ENCODE data around the gene KRTAP6-3.

- TF ChIP-seq GATA2 (IDR thresholded peaks at IDR 0.05; ENCODE audit: insufficient read depth, insufficient read length, low read depth, low read length) (no peak), POLR2A (IDR thresholded peaks at IDR 0.05; ENCODE audit: low read depth, low read length) (no peak), CTCF (IDR thresholded peaks at IDR 0.05; ENCODE audit: extremely low read depth in 1 of 2, insufficient read depth in 1 of 2, low read depth in 1 of 2, low read length in 2 of 2) (no peak), MAX (IDR thresholded peaks at IDR 0.05; ENCODE audit: insufficient read depth, insufficient read length) (no peak), EZH2 (IDR thresholded peaks at IDR 0.05; ENCODE audit: borderline replicate concordance, low read depth, low read length, severe bottlenecking) (no peak), JUN (IDR thresholded peaks at IDR 0.05; ENCODE audit: borderline replicate concordance, insufficient read depth, insufficient read length, low read depth) (no peak), FOS (IDR thresholded peaks at IDR 0.05; ENCODE audit: borderline replicate concordance, insufficient read depth, low read length) (no peak), MYC (IDR thresholded peaks at IDR 0.05; ENCODE audit: low read depth, low read length) (no peak)
Observed at GRCh38 chr21:30612132-30612531, 19.9 kb downstream of the KRTAP6-3 start.

Measured in endothelial cell of umbilical vein (primary cell).